NT2/D1 (cell line): ENCODE measurements around the gene FTCD.

Experiments
- SUZ12 ChIP-seq: IDR thresholded peaks from 2 replicates; pipeline ENCODE4 v1.6.1; 2011; ENCODE audit not compliant: insufficient read length, insufficient read depth; ENCODE audit errors: extremely low read depth
- YY1 ChIP-seq: IDR thresholded peaks from 2 replicates; pipeline ENCODE4 v1.6.1; 2011; ENCODE audit not compliant: insufficient read length, insufficient read depth
- ZNF274 ChIP-seq: IDR thresholded peaks from 2 replicates; pipeline ENCODE4 v1.6.1; 2011; ENCODE audit warnings: mild to moderate bottlenecking, low read depth, low read length

GRCh38 chr21:46125846-46126301 is 29.5 kb downstream of the FTCD start:
- TF ChIP-seq SUZ12, result no peak
- TF ChIP-seq ZNF274, result no peak
- no peak for TF ChIP-seq YY1
